ENCODE results near the gene GNAT1. TPM values are rescaled to one million over a fixed set of nuclear protein-coding genes. Genes with fewer than 3 reads are reported as not detected.

The GNAT1 gene
- total and polyA plus RNA-seq, 2 of the 13 experiments (the other 11 are each of a cell fraction or from before 2014, with no cell fraction given), result 0.15 TPM; not detected in 1

DNA sequence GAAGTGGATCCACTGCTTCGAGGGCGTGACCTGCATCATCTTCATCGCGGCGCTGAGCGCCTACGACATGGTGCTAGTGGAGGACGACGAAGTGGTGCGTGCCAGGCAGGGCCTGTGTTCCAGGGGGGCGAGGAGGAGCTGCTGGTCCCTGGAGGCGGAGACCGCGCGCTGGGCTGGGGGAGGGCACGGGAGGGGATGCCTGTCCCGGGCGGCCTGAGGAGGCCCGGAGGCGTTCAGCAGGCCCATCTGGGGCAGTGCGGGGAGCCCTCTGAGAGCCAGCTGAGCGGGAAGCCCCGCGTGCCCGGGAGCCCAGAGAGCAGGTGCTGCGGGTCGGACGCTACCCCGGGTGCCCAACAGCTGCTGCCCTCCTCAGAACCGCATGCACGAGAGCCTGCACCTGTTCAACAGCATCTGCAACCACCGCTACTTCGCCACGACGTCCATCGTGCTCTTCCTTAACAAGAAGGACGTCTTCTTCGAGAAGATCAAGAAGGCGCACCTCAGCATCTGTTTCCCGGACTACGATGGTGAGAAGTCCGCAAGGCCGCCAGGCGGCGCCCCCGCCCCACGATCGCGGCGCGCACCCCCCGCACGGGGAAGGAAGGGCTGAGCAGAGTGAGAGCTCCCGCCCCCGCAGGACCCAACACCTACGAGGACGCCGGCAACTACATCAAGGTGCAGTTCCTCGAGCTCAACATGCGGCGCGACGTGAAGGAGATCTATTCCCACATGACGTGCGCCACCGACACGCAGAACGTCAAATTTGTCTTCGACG lies 2.9 kb downstream of the GNAT1 start (continued):
- TF ChIP-seq, protein P1, sequence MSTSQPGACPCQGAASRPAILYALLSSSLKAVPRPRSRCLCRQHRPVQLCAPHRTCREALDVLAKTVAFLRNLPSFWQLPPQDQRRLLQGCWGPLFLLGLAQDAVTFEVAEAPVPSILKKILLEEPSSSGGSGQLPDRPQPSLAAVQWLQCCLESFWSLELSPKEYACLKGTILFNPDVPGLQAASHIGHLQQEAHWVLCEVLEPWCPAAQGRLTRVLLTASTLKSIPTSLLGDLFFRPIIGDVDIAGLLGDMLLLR (CRISPR knock-in tag; IDR thresholded peaks at IDR 0.05), result no peak; the same call in 1 of the 2 replicates
- TF ChIP-seq KDM5B (CRISPR knock-in tag; IDR thresholded peaks at IDR 0.05; ENCODE audit: borderline replicate concordance) (0 out of 2 replicates have a peak, but pooled peaks have one; percentile 15), MATR3 (CRISPR knock-in tag; IDR thresholded peaks at IDR 0.05) (no peak), SRSF1 (optimal IDR thresholded peaks at IDR 0.05; ENCODE audit: low read depth, low read length) (no peak), ISL2 (CRISPR knock-in tag; IDR thresholded peaks at IDR 0.05) (peak; percentile 66), TAF15 (IDR thresholded peaks at IDR 0.05; ENCODE audit: low read depth, low read length, poor library complexity, severe bottlenecking) (peak; percentile 41), SALL1 (CRISPR knock-in tag; IDR thresholded peaks at IDR 0.05) (peak; percentile 84), KLF11 (CRISPR knock-in tag; IDR thresholded peaks at IDR 0.05) (no peak), NKX3-1 (CRISPR knock-in tag; IDR thresholded peaks at IDR 0.05) (no peak), GABPB1 (CRISPR knock-in tag; IDR thresholded peaks at IDR 0.05) (peak; percentile 59; the same call in 1 of the 2 replicates), HOXA3 (CRISPR knock-in tag; IDR thresholded peaks at IDR 0.05) (peak; percentile 89), KLF6 (CRISPR knock-in tag; IDR thresholded peaks at IDR 0.05) (0 out of 2 replicates have a peak, but pooled peaks have one; percentile 25), ZNF598 (CRISPR knock-in tag; IDR thresholded peaks at IDR 0.05; ENCODE audit: borderline replicate concordance) (0 out of 2 replicates have a peak, but pooled peaks have one; percentile 27), YEATS2 (CRISPR knock-in tag; IDR thresholded peaks at IDR 0.05; ENCODE audit: borderline replicate concordance) (0 out of 2 replicates have a peak, but pooled peaks have one; percentile 22), ZNF225 (CRISPR knock-in tag; IDR thresholded peaks at IDR 0.05) (0 out of 2 replicates have a peak, but pooled peaks have one; percentile 66), ARNT2 (CRISPR knock-in tag; IDR thresholded peaks at IDR 0.05; ENCODE audit: low read depth) (peak; percentile 30; the same call in 1 of the 2 replicates), ZNF232 (CRISPR knock-in tag; IDR thresholded peaks at IDR 0.05; ENCODE audit: borderline replicate concordance) (0 out of 2 replicates have a peak, but pooled peaks have one; percentile 48)
- TF ChIP-seq, protein P2, sequence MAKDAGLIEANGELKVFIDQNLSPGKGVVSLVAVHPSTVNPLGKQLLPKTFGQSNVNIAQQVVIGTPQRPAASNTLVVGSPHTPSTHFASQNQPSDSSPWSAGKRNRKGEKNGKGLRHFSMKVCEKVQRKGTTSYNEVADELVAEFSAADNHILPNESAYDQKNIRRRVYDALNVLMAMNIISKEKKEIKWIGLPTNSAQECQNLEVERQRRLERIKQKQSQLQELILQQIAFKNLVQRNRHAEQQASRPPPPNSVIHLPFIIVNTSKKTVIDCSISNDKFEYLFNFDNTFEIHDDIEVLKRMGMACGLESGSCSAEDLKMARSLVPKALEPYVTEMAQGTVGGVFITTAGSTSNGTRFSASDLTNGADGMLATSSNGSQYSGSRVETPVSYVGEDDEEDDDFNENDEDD (CRISPR knock-in tag; IDR thresholded peaks at IDR 0.05; ENCODE audit: borderline replicate concordance), result peak; percentile 57; the same call in 1 of the 2 replicates
- TF ChIP-seq, protein P3, sequence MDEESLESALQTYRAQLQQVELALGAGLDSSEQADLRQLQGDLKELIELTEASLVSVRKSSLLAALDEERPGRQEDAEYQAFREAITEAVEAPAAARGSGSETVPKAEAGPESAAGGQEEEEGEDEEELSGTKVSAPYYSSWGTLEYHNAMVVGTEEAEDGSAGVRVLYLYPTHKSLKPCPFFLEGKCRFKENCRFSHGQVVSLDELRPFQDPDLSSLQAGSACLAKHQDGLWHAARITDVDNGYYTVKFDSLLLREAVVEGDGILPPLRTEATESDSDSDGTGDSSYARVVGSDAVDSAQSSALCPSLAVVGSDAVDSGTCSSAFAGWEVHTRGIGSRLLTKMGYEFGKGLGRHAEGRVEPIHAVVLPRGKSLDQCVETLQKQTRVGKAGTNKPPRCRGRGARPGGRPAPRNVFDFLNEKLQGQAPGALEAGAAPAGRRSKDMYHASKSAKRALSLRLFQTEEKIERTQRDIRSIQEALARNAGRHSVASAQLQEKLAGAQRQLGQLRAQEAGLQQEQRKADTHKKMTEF (CRISPR knock-in tag; IDR thresholded peaks at IDR 0.05), result peak; percentile 45
- TF ChIP-seq, protein P4, sequence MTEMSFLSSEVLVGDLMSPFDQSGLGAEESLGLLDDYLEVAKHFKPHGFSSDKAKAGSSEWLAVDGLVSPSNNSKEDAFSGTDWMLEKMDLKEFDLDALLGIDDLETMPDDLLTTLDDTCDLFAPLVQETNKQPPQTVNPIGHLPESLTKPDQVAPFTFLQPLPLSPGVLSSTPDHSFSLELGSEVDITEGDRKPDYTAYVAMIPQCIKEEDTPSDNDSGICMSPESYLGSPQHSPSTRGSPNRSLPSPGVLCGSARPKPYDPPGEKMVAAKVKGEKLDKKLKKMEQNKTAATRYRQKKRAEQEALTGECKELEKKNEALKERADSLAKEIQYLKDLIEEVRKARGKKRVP (CRISPR knock-in tag; IDR thresholded peaks at IDR 0.05), result peak in 1 of 2 experiments; percentile 35; a peak in 1 of 4 replicates
- TF ChIP-seq, protein P5, sequence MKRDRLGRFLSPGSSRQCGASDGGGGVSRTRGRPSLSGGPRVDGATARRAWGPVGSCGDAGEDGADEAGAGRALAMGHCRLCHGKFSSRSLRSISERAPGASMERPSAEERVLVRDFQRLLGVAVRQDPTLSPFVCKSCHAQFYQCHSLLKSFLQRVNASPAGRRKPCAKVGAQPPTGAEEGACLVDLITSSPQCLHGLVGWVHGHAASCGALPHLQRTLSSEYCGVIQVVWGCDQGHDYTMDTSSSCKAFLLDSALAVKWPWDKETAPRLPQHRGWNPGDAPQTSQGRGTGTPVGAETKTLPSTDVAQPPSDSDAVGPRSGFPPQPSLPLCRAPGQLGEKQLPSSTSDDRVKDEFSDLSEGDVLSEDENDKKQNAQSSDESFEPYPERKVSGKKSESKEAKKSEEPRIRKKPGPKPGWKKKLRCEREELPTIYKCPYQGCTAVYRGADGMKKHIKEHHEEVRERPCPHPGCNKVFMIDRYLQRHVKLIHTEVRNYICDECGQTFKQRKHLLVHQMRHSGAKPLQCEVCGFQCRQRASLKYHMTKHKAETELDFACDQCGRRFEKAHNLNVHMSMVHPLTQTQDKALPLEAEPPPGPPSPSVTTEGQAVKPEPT (CRISPR knock-in tag; IDR thresholded peaks at IDR 0.05; ENCODE audit: low read depth), result peak; percentile 75

Measured in HepG2 (cell line).